ENCODE data around the gene BOD1.

The BOD1 gene

DNA sequence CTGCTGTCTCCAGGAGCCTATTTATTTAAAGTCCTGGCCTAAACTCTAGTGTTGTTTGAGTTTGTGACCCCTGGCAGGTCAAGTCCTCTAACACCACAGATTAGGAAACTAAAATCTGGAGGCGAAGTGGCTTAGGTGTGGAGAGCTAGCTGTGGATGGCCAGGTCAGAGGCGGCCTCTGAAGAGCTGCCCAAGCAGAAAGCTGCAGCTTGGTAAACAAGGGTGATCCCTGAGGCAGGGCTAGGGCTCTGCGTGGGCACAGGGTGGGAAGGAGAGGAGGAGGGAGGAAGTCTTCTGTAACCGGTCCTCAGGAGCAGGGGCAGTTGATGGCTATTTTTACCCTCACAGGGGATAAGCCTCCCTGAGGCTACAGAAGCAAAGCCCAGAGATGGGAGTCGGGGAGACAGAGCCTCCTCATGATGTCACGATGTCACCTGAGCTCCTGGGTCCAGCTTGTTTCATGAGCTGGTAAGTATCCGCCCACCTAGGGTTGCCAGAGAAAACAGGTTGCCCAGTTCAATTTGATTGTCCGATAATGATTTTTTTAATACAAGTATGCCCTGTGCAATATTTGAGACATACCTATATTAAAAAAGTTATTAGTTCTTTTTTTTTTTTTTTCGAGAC lies 25.9 kb upstream of the BOD1 start:
- no peak for DNase-seq (ENCODE audit: extremely low read depth in 1 of 2, low read depth in 1 of 2)

DNA sequence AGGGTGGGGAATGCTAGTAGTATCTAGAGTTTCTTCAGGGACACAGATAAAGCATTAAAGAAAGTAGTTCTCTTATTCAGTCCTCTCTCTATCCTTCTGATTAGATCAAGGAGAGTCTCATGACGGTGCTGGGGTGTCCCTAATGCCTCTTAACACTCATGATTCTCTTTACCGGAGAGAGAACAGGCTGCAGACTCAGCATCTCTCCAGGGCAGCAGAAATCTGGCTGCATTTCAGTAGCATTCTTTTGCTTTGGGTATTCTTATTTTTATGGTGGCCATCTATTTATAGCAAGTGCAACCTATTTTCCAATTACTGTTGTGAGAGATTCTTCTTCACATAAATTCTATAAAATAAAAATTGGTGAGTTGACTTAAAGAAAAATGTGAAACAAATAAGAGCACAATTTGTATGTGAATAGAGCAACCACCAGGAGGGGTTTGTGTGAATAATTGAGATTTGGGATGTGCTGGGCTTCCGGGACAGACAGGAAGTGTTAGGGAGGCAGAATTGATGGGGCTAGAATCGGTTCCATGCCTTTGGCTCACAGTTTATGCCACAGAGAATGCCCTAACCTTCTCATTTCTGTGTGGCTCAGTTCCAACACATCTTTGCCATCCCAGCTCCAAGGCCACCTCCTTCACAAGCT lies 23.8 kb upstream of the BOD1 start:
- no peak for DNase-seq (ENCODE audit: extremely low read depth in 1 of 2, low read depth in 1 of 2)

DNA sequence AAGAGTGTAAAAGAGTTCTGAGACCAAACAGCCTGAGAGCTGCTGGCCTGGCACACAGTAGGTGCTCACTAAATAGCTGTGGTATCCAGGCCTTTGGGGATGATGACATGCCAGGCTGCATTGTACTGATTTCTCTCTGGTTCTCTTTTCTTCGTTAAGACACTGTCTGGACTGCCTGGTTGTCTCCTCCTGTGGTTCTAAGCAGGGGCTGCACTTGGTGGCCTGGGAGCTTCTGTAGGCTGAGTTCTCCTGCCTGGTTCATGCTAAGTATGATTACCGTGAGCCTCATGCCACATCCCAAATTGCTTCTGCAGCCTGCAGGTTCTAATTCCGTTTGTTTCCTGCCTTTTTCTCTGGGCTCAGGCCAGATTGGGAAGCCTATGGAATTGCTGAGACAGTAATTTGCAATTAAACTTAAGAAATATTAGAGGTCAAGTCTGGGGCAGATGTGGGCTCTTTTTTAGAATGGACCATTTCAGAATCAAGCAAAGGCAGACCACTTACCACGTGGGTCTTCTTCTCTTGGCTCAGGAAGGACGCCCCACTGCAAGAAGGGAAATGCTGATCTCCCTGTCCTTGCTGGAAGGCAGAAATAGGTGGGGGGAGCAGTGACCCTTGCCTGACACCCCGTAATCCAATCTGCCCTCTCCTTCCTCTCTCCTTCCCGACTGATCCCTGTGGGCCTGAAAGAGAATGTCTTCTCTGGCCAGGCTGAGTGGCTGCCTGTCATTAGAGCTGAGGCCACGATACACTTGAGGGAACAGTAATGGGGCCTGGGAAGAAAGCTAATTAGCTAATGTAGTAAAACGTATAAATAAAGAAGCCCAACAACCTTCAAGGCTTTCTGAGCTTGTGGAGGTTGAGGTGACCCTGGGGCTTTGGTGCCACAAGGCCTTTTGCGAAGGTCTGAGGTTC lies 21.9 kb upstream of the BOD1 start:
- no peak for DNase-seq (ENCODE audit: extremely low read depth in 1 of 2, low read depth in 1 of 2)

DNA sequence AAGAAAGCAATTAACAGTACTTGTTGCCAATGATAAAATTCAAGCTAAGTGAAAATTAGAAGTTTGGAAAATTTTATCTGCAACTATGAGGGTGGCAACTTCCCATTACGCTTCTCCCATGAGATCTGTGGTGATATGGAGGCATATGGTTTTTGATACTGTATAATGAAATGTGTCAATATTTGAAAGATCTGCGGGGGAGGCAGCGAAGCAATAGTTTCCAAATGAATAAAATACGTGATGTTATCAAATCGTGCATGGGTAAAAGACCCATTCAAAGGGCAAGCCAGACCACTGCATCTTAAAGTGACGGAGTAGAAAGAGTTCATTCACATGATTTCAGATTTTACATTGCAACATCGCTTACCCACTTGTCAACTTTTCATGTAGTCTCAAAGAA lies 20.9 kb upstream of the BOD1 start:
- no peak for DNase-seq (ENCODE audit: extremely low read depth in 1 of 2, low read depth in 1 of 2)

DNA sequence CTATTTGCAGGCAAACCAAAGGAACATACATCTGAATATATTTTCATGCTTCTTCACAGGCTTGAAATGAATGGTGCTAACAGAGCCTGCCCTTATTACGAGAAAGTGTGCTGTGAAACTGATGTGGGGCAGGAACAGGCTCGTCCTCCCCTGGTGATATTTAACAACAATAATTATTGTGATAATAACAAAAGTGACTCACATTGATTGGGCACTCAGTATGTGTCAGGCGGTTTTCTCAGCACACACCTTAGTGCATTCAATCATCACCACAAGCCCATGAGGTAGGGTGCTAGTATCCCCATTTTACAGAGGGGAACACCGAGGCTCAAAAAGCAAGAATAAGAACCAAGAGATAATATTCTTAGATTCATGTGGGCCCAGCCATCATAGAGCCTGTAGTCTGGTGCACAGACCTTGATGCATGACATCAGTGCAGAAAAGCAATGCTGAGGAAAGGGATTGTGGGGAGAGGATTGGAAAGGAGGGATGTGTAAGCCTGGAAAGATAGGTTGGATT lies 18.1 kb upstream of the BOD1 start:
- DNase-seq (ENCODE audit: extremely low read depth in 1 of 2, low read depth in 1 of 2) = no peak

DNA sequence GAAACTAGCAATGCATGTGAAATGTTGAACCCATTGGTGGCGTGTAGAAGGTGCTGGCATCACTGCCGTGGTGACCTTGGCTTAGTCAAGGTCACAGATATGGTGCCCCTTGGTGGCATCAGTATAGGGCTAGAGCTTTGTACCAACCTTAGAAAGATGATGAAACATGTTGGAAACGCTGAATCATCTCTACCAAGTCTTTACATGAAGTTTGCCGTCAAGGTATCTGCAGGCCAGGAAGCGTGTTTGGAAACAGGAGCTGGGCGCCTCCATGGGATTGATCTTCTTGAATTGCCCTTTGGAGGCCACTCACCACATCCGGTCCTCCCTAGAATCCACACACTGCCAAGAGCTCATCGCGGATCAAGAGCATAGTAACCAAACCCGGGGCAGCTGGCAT lies 16.9 kb upstream of the BOD1 start:
- DNase-seq (ENCODE audit: extremely low read depth in 1 of 2, low read depth in 1 of 2) = no peak

DNA sequence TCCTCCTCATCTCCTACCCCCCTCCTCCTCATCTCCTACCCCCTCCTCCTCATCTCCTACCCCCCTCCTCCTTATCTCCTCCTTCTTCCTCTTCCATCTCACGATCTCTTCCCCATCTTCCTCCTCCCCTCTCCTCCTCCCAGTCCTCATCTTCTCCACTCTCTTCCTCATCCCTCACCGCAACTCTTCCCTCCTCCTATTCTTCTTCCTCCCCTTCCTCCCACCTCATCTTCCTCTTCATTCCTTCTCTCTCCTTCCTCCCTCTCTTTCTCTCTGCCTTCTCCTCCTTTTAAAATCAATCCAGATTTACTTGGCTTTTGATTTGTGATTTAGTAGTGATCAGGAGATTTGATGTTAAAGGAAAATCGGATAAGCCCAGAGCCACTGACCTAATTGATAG lies 15.0 kb upstream of the BOD1 start:
- DNase-seq (ENCODE audit: extremely low read depth in 1 of 2, low read depth in 1 of 2) = no peak

DNA sequence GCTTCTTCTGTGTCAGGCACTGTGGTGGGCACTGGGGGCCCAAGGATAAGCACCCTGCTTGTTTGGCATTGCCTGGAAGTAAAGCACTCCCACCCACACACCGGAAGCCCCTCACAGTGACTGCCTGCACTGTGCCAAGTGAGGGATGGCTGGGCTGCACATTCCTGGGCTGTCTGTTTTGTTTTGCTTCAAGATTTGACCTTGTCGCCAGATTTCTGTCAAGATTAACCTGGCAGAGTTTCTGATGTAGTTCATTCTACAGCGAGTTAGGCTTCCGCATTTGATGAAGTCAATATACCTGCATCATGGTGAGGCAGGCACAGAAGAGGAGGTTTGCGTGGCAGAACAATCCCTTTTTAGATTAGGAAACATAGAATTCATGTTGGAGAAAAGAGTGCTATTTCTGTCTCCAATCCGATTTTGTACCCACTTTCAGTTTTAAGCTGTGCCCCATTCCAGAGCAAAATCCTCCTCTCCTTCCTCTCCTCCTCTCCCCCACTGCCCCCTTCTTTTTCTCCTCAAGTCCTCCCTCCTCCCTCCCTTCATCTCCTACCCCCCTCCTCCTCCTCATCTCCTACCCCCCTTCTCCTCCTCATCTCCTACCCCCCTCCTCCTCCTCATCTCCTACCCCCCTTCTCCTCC lies 14.4 kb upstream of the BOD1 start:
- no peak for DNase-seq (ENCODE audit: extremely low read depth in 1 of 2, low read depth in 1 of 2)

DNA sequence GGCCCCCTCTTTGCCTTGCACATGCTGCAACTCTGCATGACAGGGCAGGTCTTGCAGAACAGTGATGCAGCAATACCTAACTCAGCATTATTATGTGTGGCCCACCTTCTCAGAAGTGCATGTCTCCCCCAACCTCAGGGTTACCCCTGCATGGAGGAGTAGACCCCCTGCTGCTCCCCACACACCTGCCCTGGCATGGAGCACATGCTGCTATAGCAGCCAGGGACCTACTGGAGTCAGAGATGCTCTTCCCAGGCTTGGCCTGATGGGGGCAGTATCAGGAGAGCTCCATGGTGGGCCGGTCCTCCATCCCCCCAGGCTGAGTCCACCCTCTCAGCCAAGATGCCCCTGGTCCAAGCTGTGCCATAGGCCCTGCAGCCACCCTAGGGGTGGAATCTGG lies 13.2 kb upstream of the BOD1 start:
- DNase-seq (ENCODE audit: extremely low read depth in 1 of 2, low read depth in 1 of 2) = no peak

DNA sequence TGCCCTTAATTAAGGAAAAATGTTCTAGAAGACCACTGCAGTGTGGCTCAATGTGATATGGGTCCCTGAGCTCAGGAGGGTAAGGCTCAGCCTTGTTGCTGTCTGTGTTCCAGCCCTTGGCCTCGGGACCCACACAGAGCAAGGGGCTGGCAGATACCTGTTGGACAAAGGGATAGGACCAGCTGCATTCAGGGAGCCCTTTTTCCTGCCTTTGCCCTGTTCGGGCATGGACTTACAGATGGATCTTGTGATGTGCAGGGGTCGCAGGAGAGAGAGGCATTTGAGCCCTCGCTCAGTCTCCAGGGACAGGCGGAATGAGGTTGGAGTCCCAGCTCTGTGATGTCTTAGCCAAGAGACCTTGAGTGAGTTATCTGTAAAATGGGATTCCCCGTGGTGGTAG lies 12.1 kb upstream of the BOD1 start:
- no peak for DNase-seq (ENCODE audit: extremely low read depth in 1 of 2, low read depth in 1 of 2)

DNA sequence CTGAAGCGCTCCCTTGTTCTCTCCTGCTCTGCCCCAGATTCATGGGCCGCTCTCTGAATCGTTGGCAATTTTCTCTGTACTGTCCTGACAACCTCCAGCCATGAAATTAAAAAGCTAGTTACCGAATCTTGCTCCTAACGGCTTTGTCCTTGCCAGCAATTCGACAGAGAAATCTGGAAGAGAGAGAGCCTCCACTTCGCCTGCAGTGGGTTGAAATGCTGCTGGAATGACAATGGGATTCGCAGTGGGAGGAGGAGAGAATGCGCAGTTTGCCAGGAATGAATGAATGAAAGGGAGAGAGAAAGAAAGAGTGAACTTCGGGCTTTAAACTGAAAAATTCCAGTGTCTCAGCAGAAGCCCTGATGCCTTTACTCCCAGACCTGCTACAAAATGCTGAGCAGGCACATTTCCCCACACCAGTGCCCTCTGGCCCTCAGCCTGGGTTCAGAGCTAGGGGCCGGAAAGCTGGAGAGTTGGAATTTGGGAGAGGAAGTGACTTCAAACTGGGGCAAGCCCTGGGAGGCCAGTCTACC lies 11.5 kb upstream of the BOD1 start:
- no peak for DNase-seq (ENCODE audit: extremely low read depth in 1 of 2, low read depth in 1 of 2)

DNA sequence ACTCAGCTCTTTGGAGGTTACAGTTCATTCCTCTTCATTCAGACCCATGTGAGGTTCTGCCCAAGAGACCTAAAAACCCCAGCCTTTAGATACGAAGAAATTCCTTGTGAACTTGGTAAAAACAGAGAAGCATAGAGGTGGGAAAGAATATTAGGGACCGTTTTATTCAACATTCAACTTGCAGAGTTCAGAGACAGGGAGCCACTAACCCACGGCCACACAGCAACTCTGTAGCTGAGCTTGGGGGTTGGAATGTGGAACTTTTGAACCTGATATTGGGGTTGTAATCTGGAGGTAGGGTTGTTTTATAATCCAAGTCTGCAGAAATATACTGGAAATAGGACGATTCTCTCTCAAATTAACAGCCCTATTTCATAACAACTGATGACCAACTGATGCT lies 10.8 kb upstream of the BOD1 start:
- no peak for DNase-seq (ENCODE audit: extremely low read depth in 1 of 2, low read depth in 1 of 2)

DNA sequence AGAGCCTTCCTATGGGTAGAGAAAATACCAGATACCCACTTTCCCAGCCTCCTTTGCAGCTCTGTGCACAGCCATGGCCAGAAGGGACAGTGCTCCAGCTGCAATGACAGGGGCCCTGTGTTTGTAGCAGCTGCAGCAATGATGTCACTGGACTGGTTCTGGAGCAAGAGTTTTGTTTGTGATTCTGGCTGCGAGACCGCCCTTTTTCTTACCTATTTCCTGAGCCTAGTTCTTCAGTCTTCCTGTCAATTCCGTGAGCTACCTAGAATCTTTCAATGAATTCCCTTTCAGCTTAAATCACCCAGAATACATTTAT lies 10.0 kb upstream of the BOD1 start:
- DNase-seq (ENCODE audit: extremely low read depth in 1 of 2, low read depth in 1 of 2) = no peak

DNA sequence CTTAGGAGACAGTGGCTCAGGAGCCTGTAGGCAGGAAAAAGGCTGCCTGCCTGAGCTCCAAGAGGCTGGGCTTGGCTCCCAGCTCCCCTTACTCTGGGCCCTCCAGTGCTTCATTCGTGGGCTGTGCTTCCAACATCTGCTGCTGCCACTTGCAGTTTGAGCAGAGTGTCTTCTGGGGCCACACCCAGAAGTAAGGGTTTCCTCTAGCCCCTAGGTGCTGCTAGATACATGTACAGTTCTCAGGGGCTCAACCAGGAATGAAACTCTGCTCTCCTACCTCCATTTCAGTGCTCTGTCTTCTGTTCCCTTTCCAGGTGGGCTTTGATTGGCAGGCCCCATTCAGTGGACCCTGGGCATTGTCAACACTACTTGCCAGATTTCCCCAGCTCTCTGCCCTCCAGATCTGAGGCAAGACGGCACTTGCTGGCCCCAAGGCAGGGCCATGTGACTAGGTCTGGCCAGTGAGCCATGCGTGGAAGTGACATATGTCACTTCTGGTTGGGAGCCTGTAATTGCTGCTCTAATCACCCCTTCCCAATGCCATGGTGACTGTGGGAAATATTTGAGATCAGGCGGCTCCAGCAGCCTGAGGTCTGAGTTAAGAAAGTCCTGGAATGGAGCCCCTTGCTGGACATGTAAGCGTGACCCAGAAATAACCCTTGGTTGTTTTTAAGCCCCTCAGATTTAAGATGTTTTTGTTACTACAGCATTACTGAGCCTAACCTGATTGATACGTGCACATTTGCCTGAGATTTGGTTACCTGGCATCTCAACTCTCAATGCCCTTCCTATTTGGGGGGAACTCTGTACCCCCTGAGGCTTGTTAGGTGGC lies 9.4 kb upstream of the BOD1 start:
- DNase-seq (ENCODE audit: extremely low read depth in 1 of 2, low read depth in 1 of 2) = no peak

DNA sequence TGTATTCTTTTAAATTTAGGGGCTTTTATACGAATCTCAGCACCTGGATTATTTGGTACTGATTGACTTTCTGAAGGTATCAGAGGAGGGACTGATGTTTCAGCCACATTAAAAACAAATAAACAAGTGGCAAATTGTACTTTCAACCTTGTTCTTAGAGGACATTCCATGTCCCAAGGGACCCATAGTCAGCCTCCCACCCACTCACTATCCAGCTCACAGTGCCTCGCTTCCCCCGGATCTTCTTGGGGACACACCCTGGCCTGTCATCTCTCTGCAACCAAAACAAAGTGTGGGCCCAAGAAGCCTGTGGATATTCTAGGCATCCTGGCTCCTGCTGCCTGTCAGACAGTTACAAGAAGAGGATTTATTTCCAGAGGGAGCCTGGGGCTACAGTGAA lies 8.8 kb upstream of the BOD1 start:
- DNase-seq (ENCODE audit: extremely low read depth in 1 of 2, low read depth in 1 of 2) = no peak

DNA sequence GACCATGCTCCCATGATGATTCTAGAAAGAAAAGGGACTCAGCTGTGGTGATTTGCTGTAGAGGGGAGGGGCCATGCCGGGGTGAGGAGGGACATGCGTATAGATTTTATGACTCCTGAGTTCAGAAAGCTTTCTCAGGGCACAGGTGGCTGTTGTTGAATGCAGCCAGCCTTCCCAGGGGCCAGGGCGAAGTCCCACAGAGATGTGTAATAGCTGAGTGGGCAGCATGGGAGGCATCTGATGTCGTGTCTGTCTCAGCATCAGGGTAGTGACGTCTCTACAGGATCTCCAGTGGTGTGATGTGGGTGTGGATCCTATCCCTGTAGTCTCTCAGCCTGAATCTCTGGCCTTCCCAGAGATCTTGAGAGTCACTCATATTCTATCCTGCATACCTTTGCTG lies 7.8 kb upstream of the BOD1 start:
- no peak for DNase-seq (ENCODE audit: extremely low read depth in 1 of 2, low read depth in 1 of 2)

DNA sequence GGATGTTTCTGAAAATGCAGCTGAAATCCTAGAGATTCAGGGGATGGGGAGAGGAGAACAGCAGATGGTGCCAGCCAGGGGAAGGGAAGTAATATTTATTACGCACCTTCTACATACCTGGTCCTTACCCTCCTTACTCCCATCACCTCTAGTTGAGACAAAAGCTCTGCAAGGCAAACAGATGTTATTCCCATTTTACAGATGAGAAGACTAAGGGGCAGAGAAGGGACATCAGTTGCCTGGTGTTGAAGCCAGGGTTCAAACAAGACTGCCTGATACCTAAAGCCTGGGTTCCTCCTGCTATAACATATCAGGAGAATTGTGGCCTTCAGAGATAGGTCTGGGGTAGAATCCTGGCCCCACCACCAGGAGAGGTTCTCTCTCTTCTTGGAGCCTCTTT lies 7.3 kb upstream of the BOD1 start:
- DNase-seq (ENCODE audit: extremely low read depth in 1 of 2, low read depth in 1 of 2) = no peak

DNA sequence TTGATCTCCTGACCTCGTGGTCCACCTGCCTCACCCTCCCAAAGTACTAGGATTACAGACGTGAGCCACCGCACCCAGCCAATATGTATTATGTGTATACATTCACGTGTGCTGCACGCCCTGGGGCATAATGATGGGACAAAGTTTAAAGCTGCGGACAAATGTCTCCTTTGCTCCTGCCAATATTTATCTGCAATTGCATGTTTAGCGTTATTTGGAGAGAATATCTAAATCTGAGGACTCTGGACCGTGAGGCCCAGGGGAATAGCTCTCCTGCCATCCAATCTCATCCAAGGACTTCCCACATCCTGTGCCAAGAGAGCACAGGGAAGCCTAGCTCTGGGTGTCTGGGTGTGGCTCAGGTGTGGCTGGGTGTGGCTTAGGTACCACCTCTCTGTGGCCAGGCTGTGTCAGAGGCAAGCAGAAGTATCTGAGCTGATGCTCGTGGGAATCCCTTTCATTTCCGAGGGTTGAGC lies 6.9 kb upstream of the BOD1 start:
- DNase-seq (ENCODE audit: extremely low read depth in 1 of 2, low read depth in 1 of 2) = no peak

DNA sequence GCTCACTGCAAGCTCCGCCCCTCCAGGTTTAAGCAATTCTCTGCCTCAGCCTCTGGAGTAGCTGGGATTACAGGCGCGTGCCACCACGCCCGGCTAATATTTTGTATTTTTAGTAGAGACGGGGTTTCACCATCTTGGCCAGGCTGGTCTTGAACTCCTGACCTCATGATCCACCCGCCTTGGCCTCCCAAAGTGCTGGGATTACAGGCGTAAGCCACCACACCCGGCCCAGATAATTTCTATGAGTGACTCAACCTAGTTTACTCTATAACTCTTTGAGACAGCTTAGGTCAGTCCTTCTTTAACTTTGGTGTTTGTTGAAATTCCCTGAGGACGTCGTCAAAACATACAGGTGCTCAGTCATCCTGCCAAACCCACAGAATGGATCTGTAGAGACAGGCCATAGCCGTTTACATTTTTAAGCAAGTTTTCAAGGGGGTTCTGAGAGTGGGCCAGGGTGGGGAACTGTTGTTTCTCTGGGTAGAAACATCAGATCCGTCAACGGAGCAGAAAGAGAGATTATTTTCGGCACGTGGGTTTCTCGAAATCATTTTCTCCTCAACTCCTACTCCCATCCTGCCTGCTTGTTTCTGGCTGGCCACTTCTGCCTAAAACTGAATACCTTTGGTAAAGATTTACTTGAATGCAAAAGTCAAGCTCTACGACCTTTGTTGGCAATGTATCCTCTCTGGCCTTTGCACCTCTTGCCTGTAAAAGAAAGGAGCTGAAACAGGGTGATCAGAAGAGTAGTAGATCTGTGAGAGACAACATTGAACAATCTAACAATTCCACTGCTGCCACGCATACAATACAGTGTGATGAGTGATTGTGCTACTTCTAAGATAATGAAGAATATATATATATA lies 6.0 kb upstream of the BOD1 start:
- no peak for DNase-seq (ENCODE audit: extremely low read depth in 1 of 2, low read depth in 1 of 2)
